GM19468 (cell line): ENCODE measurements around the gene IFI30.
"Not testable (repeated sequence)": the region's sequence is repeated elsewhere in the genome, so short reads cannot be mapped to it uniquely, and the experiment has no call there.

Source experiments
- ATAC-seq: cut with Tn5 transposase; IDR thresholded peaks from one replicate; pipeline ENCODE4 v1.9.1; 2021; ENCODE audit warnings: mild to moderate bottlenecking, moderate library complexity, moderate number of reproducible peaks; ENCODE audit not compliant: unreplicated experiment; ENCODE audit errors: extremely low read depth

The IFI30 gene

DNA sequence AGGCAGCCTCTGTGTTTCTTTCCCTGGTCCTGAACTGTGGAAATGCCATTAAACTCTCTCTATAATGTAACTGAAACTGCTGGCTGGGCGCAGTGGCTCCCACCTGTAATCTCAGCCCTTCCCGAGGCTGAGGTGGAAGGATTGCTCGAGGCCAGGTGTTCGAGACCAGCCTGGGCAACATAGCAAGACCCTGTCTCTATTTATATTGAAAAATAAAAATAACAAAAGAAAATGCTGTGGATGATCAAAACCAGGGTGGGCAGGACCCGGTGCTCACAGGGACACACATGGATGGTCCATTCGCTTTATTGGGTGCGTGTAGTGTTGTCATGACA lies 22.9 kb downstream of the IFI30 start:
- no peak for ATAC-seq

GRCh38 chr19:18197306-18197705 lies 23.7 kb downstream of the IFI30 start:
- ATAC-seq: no peak

DNA sequence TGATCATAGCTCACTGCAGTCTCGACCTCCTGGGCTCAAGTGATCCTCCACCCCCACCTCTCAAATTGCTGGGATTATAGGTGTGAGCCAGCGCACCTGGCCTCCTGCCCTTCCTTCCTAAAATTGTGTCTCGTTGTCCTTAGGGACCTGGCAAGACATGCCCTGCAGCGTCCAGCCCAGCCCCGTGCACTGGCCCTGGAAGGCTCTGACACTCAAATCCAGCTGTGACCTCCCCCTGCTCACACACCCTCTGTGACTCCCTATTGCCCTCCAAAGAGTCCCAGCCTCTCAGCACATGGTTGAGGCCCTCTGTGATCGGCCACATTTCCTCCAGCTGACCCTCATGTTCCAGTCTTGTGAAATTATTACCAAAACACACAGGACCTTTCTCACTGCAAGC lies 24.3 kb downstream of the IFI30 start:
- no peak for ATAC-seq

GRCh38 chr19:18198374-18198773 lies 24.8 kb downstream of the IFI30 start:
- no peak for ATAC-seq

DNA sequence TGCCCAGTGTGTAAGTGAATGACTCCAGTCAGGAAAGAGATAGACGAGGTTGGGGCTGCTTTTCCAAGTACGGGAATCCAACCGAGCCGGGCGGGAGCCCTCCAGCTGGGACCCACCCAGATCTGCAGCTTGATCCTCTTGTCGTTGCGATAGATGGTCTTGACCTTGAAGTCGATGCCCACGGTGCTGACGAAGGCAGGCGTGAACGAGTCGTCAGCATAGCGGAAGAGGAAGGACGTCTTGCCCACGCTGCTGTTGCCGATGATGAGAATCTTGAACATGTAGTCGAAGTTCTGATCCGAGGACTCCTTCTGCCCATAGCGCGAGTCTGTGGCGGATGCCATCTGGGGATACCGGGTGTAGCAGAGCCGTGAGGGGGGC lies 28.8 kb downstream of the IFI30 start:
- ATAC-seq: no peak

- no peak for ATAC-seq
Measured at GRCh38 chr19:18202778-18203407, 29.3 kb downstream of the IFI30 start.

DNA sequence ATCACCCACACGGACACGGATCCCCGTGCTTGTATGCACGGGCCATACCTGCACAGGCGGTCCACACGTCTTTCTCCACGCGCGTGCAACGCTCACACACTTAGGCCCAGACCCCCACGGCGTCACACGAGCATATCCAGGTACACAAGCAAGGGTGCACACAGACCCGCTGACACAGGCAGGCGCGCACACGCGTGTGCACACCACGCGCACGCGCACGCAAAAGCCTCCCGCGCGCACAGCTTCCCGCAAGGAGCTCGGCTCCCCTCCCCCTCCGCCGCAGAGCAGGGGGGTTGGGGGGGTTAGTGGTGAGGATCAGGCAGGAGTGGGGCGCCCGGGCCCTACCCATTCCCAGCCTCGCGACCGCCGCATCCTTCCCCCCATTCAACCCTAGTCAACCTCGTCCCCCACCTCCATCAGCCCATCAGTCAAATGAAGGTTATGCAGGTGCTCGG lies 29.8 kb downstream of the IFI30 start:
- ATAC-seq: no peak

DNA sequence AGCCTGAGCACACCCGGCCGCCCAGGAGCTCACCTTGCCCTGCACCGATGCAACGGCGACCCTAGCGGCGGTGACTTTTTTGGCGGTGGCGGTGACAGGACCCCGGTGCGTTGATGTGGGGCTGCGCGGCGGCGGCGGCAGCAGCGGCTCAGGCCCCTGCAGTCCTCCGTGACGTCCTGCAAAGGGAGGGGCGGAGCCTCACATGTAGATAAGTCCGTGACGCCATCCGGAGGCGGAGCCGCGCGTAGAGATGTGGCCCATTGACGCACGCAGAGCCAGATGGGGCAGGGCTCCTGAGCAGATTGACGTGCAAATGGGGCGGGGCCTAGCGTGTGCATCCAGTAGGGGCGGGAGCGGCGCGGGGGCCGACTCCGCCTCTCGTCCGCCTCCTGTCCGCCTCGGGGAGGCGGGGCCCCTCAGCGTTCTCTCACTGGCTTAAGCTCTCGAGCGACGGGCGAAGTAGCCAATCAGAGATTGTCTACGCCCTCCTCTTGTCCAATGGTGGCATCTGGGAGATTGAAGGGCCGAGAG lies 30.3 kb downstream of the IFI30 start, which contains the start of gene RAB3A:
TSS of gene RAB3A (minus strand) at position 180 of the 531 bp plus-strand sequence. CDS start 1,302 bp downstream, outside the sequence.
- ATAC-seq: peak; percentile 94

DNA sequence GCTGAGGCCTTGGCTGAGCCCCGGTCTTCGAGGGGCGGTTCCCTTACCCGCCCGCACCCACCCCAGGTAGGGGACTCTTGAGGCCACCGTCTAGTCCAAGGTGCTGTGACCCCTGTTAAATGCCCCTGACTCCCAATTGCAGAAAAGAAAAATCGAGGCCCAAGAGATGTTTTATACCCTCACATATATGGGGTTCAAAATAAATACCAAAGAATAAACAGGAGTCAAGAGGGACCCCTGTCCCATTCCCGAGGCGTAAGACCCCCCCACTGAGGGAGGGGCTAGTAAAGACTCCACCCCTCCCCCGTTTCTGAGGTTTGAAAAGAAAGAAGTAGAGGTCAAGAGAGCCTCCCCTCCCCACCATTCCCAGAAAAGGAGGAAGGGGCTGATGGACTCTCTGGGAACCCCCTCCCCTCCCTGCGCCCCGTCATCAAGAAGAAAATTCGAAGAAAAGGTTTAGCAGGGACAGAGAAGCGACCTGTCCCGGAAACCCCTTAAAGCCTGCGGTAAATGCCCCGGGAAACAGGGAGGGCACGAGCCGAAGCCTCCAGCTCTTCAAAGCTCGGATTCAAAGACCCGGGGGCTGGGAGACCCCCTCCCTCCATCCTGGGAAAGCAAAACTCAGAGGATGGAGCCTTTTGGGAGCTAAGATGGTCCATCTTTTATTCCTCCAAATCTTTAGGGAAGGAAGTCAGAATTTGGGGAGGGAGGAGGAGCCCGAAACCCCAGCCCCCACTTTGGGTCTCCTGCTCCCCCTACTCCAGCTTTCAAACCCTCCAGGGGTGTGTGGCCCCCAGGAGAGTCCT lies 31.0 kb downstream of the IFI30 start:
- no peak for ATAC-seq

DNA sequence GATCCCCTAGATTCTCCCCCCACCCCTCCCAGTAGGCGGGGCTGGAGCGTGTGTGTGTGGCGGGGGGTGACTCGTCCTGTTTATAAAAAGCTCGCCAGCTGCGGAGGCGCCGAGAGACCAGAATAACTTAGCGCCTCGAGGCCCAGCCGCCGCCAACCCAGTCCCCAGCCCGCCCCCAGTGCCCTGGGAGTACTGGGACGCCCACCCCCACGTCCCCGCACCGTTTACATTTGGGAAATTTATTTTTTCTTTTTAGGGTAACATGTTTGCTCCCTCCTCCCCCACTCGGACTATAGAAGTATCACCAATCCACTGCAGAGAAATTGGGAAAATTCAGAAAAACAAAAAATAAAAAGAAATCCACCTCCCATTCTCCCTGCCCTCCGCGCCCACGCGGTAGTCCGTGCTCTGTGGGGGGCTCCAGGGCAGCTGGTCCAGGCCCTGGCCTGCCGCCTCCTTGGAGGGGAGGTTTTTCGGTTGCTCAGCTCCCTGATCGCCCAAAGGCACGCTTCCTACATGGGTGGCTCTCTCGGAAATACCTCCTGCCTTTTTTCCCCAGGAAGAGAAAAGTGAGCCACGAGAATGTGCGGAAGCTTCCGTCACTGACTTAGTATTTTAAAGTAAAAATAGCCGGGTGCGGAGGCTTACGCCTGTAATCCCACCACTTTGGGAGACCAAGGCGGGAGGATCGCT lies 31.7 kb downstream of the IFI30 start:
- no peak for ATAC-seq

- ATAC-seq: no peak
Measured at GRCh38 chr19:18206018-18206417, 32.4 kb downstream of the IFI30 start.

DNA sequence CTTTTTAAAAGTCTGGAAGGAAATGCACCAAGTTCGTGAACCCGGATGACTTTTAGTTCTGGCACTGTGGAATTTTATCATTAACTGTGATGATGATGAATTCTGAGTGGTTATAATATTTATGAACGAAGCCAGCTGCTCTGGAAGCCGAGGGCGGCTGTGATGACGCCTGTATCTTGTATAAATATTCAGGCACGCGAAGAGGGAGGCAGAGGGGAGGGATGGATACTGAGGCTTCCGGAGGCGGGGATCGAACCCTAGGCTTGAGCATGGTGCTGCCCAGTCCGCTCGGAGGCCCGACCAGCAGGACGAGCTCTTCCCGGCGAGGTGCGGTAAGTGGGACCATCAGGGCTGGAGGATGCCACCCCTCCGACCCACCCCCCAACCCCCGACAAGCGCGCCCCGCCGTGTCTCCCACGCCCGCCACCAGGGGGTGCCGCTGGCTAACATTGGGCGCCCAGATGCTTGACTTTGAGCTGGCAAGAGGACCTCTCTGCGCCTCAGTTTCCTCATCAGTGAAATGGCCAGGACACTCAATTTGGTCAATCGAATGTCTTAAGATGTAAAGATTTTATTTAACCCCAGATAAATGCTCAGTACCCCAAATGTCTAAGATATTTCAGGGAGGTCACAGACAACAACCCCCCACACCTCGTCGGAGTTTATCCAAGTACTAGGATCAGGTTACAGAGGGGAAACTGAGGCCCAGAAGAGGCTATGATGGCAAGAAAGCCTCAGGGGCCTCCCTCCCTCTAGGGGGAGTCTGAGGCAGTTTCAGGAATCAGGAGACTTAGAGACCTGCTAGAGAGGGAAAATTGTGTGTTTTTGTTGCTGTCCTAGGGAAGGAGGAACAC lies 34.7 kb downstream of the IFI30 start:
- ATAC-seq: no peak

GRCh38 chr19:18209912-18210311 lies 36.3 kb downstream of the IFI30 start:
- not testable (repeated sequence) for ATAC-seq

- no peak for ATAC-seq
Measured at GRCh38 chr19:18211683-18212082, 38.1 kb downstream of the IFI30 start.

DNA sequence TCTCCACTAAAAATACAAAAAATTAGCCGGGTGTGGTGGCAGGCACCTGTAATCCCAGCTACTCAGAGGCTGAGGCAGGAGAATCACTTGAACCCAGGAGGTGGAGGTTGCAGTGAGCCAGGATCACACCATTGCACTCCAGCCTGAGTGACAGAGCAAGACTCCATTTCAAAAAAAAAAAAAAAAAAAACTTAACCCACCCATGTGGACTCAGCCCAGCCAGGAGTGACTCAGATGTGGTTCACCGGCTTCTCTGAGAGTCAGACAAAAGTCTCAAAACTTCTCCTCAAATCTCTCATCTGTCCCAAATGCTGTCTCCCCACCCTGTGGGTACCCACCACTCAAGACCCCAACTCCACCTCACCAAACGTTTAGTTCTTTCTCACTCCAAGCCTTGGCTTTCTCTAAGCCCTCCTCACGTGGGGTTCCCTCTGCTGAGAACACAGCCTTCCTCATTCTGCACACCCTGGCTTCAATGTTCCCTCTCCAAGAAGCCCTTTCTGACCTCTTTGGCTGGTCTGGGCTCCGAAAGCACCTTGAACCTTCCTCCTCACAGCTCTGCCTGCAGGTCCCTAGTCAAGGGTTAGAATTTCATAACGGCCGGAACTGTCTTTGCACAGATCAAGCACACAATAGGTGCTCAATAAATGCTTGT lies 41.3 kb downstream of the IFI30 start:
- no peak for ATAC-seq

DNA sequence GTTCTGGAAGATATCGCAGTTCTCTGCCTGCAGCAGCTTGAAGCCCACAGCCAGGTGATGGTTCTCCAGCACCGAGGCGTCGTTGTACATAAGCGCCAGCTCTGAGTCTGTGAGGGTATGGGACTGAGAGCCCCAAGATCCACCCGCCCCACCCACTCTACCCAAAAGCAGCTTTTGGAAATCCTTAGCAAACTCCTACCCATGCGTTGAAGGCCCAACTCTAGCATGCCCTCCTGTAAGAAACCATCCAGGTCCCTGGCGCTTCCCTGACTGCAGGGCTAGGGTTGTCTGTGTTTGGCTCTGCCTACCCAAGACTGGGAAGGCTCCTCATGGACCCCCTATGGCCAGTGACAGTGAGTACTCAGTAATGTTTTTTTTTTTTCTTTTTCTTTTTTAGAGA lies 43.2 kb downstream of the IFI30 start:
- ATAC-seq: no peak

GRCh38 chr19:18218159-18218558 lies 44.5 kb downstream of the IFI30 start:
- no peak for ATAC-seq

GRCh38 chr19:18218600-18218999 lies 45.0 kb downstream of the IFI30 start:
- ATAC-seq: no peak

- ATAC-seq: no peak
Measured at GRCh38 chr19:18219911-18220631, 46.5 kb downstream of the IFI30 start.
